HepG2 (cell line): ENCODE results near the gene AMOTL2.

Experiments used
- ELF4 ChIP-seq: sonication (generic); formaldehyde crosslinking; IDR thresholded peaks from 2 replicates; pipeline ENCODE4 v1.5.0; 2020; ENCODE audit warnings: missing genetic modification reagents, mild to moderate bottlenecking, moderate library complexity, borderline replicate concordance
- FOXK1 ChIP-seq: sonication (generic); formaldehyde crosslinking; IDR thresholded peaks from 2 replicates; pipeline ENCODE4 v1.4.0; 2020; ENCODE audit warnings: low read depth, missing genetic modification reagents, borderline replicate concordance
- MED13 ChIP-seq: sonication (generic); formaldehyde crosslinking; IDR thresholded peaks from 2 replicates; pipeline ENCODE4 v1.5.0; 2020; ENCODE audit warnings: missing genetic modification reagents
- NCOR1 ChIP-seq: fragments of 200-600 bp; sonication (generic); IDR thresholded peaks from 2 replicates; pipeline ENCODE4 v1.7.0; 2017; ENCODE audit warnings: antibody characterized with exemption, low read length, borderline replicate concordance
- SCMH1 ChIP-seq: sonication (generic); formaldehyde crosslinking; IDR thresholded peaks from 2 replicates; pipeline ENCODE4 v1.9.0; 2021; ENCODE audit warnings: missing genetic modification reagents, mild to moderate bottlenecking, borderline replicate concordance
- SP1 ChIP-seq, 2 experiments: fragments of 450-650 bp in 1 of 2; sonication (generic) in 1 of 2; formaldehyde crosslinking in 1 of 2; IDR thresholded peaks; 2 replicates each; pipeline versions ENCODE4 v1.4.0 to v1.6.1; 2016 to 2020; ENCODE audit warnings: missing genetic modification reagents in 1 of 2
- ZNF282 ChIP-seq: fragments of 450-650 bp; IDR thresholded peaks from 2 replicates; pipeline ENCODE4 v1.6.1; 2018; ENCODE audit not compliant: partially characterized antibody
- ZNF431 ChIP-seq: sonication (generic); formaldehyde crosslinking; IDR thresholded peaks from 2 replicates; pipeline ENCODE4 v1.9.0; 2022; ENCODE audit warnings: missing genetic modification reagents, low read depth, mild to moderate bottlenecking, borderline replicate concordance
- ZNF501 ChIP-seq: sonication (generic); formaldehyde crosslinking; IDR thresholded peaks from 2 replicates; pipeline ENCODE4 v1.5.1; 2020; ENCODE audit warnings: mild to moderate bottlenecking, moderate library complexity, missing genetic modification reagents
- ZNF773 ChIP-seq: sonication (generic); formaldehyde crosslinking; IDR thresholded peaks from 2 replicates; pipeline ENCODE4 v1.4.0; 2020; ENCODE audit warnings: missing genetic modification reagents, borderline replicate concordance
- ZNF777 ChIP-seq: sonication (generic); formaldehyde crosslinking; IDR thresholded peaks from 2 replicates; pipeline ENCODE4 v1.4.0; 2020; ENCODE audit warnings: missing genetic modification reagents
- TF ChIP-seq, protein P1 (sequence below): sonication (generic); formaldehyde crosslinking; IDR thresholded peaks from 2 replicates; pipeline ENCODE4; 2020; ENCODE audit warnings: missing genetic modification reagents, mild to moderate bottlenecking, borderline replicate concordance

DNA sequence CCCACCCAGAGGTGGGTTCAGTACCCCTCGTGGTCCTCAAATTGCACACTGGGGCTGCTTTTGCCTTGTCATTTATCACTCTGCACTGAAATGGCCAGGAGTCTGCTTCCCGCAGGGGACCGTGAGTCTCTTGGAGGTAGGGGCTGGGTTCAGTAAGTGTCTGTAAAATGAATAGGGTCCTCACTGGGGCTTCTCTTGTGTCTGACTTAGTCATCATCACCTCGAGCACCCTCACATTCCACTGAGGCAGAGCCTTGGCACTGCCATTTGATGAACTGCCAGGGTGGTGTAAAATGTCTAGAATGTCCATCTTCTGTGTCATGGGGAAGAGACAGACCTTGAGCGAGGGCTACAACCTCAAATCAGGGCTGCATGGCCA is 62.6 kb downstream of the AMOTL2 start:
- TF ChIP-seq ZNF773 (CRISPR knock-in tag) (no peak), SCMH1 (CRISPR knock-in tag) (no peak), ELF4 (CRISPR knock-in tag) (no peak), ZNF431 (CRISPR knock-in tag) (no peak), ZNF777 (CRISPR knock-in tag) (no peak), NCOR1 (no peak), ZNF501 (CRISPR knock-in tag) (no peak), ZNF282 (no peak), FOXK1 (CRISPR knock-in tag) (no peak), SP1 (IDR thresholded peaks at IDR 0.05) (no peak), SP1 (CRISPR knock-in tag; IDR thresholded peaks at IDR 0.05) (no peak), MED13 (CRISPR knock-in tag) (no peak)
- TF ChIP-seq, protein P1, sequence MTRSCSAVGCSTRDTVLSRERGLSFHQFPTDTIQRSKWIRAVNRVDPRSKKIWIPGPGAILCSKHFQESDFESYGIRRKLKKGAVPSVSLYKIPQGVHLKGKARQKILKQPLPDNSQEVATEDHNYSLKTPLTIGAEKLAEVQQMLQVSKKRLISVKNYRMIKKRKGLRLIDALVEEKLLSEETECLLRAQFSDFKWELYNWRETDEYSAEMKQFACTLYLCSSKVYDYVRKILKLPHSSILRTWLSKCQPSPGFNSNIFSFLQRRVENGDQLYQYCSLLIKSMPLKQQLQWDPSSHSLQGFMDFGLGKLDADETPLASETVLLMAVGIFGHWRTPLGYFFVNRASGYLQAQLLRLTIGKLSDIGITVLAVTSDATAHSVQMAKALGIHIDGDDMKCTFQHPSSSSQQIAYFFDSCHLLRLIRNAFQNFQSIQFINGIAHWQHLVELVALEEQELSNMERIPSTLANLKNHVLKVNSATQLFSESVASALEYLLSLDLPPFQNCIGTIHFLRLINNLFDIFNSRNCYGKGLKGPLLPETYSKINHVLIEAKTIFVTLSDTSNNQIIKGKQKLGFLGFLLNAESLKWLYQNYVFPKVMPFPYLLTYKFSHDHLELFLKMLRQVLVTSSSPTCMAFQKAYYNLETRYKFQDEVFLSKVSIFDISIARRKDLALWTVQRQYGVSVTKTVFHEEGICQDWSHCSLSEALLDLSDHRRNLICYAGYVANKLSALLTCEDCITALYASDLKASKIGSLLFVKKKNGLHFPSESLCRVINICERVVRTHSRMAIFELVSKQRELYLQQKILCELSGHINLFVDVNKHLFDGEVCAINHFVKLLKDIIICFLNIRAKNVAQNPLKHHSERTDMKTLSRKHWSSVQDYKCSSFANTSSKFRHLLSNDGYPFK (CRISPR knock-in tag) = no peak
